Endothelial cell of umbilical vein (primary cell): Measurements from ENCODE around the gene STAB1. TPM values are rescaled to one million over a fixed set of nuclear protein-coding genes. Genes with fewer than 3 reads are reported as not detected.

Experiments used
- BruUV-seq: library from RNA; stranded (reverse); fragments of 400-500 nt; replicated peaks from 2 replicates; lab custom pipeline; 2021; lab: Mats Ljungman, UMichigan
- CTCF ChIA-PET: fragments of 300-600, 350-600 bp; sonication (Branson Sonifier 250); formaldehyde crosslinking; loops from one replicate; lab custom pipeline; 2021; ENCODE audit warnings: antibody characterized with exemption, inconsistent platforms; lab: Charles Lee
- POLR2A ChIA-PET: fragments of 300-600, 350-600 bp; sonication (Branson Sonifier 250); formaldehyde crosslinking; loops from one replicate; lab custom pipeline; 2021; ENCODE audit warnings: antibody characterized with exemption, inconsistent platforms; lab: Charles Lee
- DNase-seq: peaks from one replicate; pipeline ENCODE4 v3.0.0-alpha.2; 2011; ENCODE audit warnings: low read depth, low spot score
- FAIRE-seq: peaks from 2 replicates; lab custom pipeline; 2011; peaks lifted over from hg19 to GRCh38; lab: Jason Lieb, UNC
- H2AFZ ChIP-seq: 2 replicates; pipeline ENCODE4 v1.6.0; 2012; ENCODE audit warnings: low read depth, low read length, control low read depth, inconsistent platforms
- H3K27ac ChIP-seq: 2 replicates; pipeline ENCODE4 v1.5.1; 2011; ENCODE audit warnings: low read depth, mild to moderate bottlenecking, control low read depth, low read length, moderate library complexity; ENCODE audit not compliant: insufficient read depth
- H3K27me3 ChIP-seq, 2 experiments: 2 replicates each; pipeline versions ENCODE4 v1.6.0 to v1.6.1; 2011; ENCODE audit warnings: low read length in 2 of 2, mixed read lengths in 1 of 2; ENCODE audit not compliant: control insufficient read depth in 2 of 2, insufficient read depth in 2 of 2
- H3K36me3 ChIP-seq, 2 experiments: 2 replicates in 1 of 2; 3 replicates in 1 of 2; pipeline ENCODE4 v1.5.1; 2011; ENCODE audit warnings: low read length in 2 of 2, mild to moderate bottlenecking in 1 of 2, moderate library complexity in 1 of 2; ENCODE audit not compliant: control insufficient read depth in 2 of 2, insufficient read depth in 2 of 2; ENCODE audit errors: extremely low read depth in 1 of 2
- H3K4me1 ChIP-seq: 3 replicates; pipeline ENCODE4 v1.5.1; 2011; ENCODE audit warnings: mild to moderate bottlenecking, low read length; ENCODE audit not compliant: control insufficient read depth, insufficient read depth; ENCODE audit errors: extremely low read depth
- H3K4me2 ChIP-seq: 2 replicates; pipeline ENCODE4 v1.6.1; 2011; ENCODE audit warnings: low read length, control low read depth, mixed read lengths; ENCODE audit not compliant: insufficient read depth
- H3K4me3 ChIP-seq, 3 experiments: fragments of 200-600 bp in 1 of 3; sonication (generic), shearing (Covaris generic) in 1 of 3; replicated peaks in 1 of 3; 2 replicates each; pipeline ENCODE4 v1.5.1; 2011 to 2016; ENCODE audit warnings: control low read depth in 3 of 3, low read length in 3 of 3, mild to moderate bottlenecking in 2 of 3, inconsistent platforms in 1 of 3, low read depth in 1 of 3, moderate library complexity in 1 of 3; ENCODE audit not compliant: insufficient read depth in 1 of 3
- H3K79me2 ChIP-seq: 2 replicates; pipeline ENCODE4 v1.6.0; 2012; ENCODE audit warnings: low read length, inconsistent platforms; ENCODE audit not compliant: control insufficient read depth, insufficient read depth
- H3K9ac ChIP-seq: replicated peaks from 2 replicates; pipeline ENCODE3; 2011; ENCODE audit warnings: low read length, control low read depth; ENCODE audit not compliant: insufficient read depth; ENCODE audit errors: extremely low read depth
- H3K9me1 ChIP-seq: replicated peaks from 3 replicates; pipeline ENCODE4 v1.6.0; 2011; ENCODE audit warnings: mild to moderate bottlenecking, low read length; ENCODE audit not compliant: control insufficient read depth, insufficient read depth; ENCODE audit errors: extremely low read depth
- H3K9me3 ChIP-seq: replicated peaks from 2 replicates; pipeline ENCODE4 v1.5.1; 2012; ENCODE audit warnings: low read length, inconsistent platforms; ENCODE audit not compliant: control insufficient read depth, insufficient read depth
- H4K20me1 ChIP-seq: replicated peaks from 2 replicates; pipeline ENCODE3; 2011; ENCODE audit warnings: mild to moderate bottlenecking, low read length; ENCODE audit not compliant: control insufficient read depth, insufficient read depth; ENCODE audit errors: extremely low read depth
- CTCF ChIP-seq, 2 donors: IDR thresholded peaks; 1 replicate in 1 of 2; 2 replicates in 1 of 2; pipeline ENCODE4 v1.5.1; 2011; ENCODE audit warnings: low read length in 2 of 2, mild to moderate bottlenecking in 2 of 2, moderate library complexity in 2 of 2, control low read depth in 1 of 2, inconsistent platforms in 1 of 2, low read depth in 1 of 2; ENCODE audit not compliant: insufficient read depth in 1 of 2; ENCODE audit errors: extremely low read depth in 1 of 2
- EZH2 ChIP-seq: IDR thresholded peaks from 2 replicates; pipeline ENCODE4 v1.6.1; 2012; ENCODE audit warnings: borderline replicate concordance, low read depth, mild to moderate bottlenecking, moderate library complexity, low read length, inconsistent platforms; ENCODE audit not compliant: severe bottlenecking
- FOS ChIP-seq: IDR thresholded peaks from 2 replicates; pipeline ENCODE4 v1.6.1; 2011; ENCODE audit warnings: mild to moderate bottlenecking, low read length, moderate library complexity, borderline replicate concordance; ENCODE audit not compliant: insufficient read depth
- GATA2 ChIP-seq: IDR thresholded peaks from 2 replicates; pipeline ENCODE4 v1.7.0; 2011; ENCODE audit warnings: low read depth, mild to moderate bottlenecking, moderate library complexity, mixed read lengths, low read length; ENCODE audit not compliant: insufficient read length, insufficient read depth
- JUN ChIP-seq: IDR thresholded peaks from 2 replicates; pipeline ENCODE4 v1.6.1; 2011; ENCODE audit warnings: borderline replicate concordance, low read depth; ENCODE audit not compliant: insufficient read length, insufficient read depth
- MAX ChIP-seq: IDR thresholded peaks from 2 replicates; pipeline ENCODE4 v1.6.1; 2011; ENCODE audit not compliant: insufficient read depth, insufficient read length
- MYC ChIP-seq: IDR thresholded peaks from one replicate; pipeline ENCODE4 v1.6.1; 2011; ENCODE audit warnings: mild to moderate bottlenecking, low read depth, low read length
- POLR2A ChIP-seq: IDR thresholded peaks from 2 replicates; pipeline ENCODE4 v1.6.1; 2012; ENCODE audit warnings: low read depth, mild to moderate bottlenecking, control low read depth, low read length
- POLR2AphosphoS5 ChIP-seq: IDR thresholded peaks from 2 replicates; pipeline ENCODE4 v1.6.1; 2012; ENCODE audit warnings: low read depth, mild to moderate bottlenecking, control low read depth, low read length, moderate library complexity; ENCODE audit not compliant: insufficient read depth
- dilution Hi-C: fragments of 300-500 bp; cut with MboI; formaldehyde crosslinking; loops from one replicate; pipeline ENCODE4 v1.15.0; 2019; ENCODE audit warnings: low sequenced_read_pairs; ENCODE audit not compliant: extremely low pct_ligation_motif_present
- intact Hi-C: fragments of 100-400 bp; cut with micrococcal nuclease; formaldehyde crosslinking; loops from one replicate; pipeline ENCODE4 v1.10.0; 2022
- polyA plus RNA-seq, 4 experiments: library from polyadenylated mRNA; depleted of rRNA in 3 of 4; stranded (reverse) in 3 of 4; unstranded in 1 of 4; fragments of >200 nt; gene quantifications; 2 replicates each; pipeline versions ENCODE4 v1.2.1 to v1.2.3, GENCODE V29; 2011 to 2012; ENCODE audit warnings: missing spikeins in 1 of 4
- total RNA-seq: library from RNA; stranded (reverse); gene quantifications from 2 replicates; pipeline ENCODE4 v1.2.3, GENCODE V29; 2021

Gene STAB1
- total and polyA plus RNA-seq, 2 donors (not counting 3 experiments of a cell fraction or from before 2014, with no cell fraction given) = 369 TPM

GRCh38 chr3:52536369-52537164 is 41.4 kb downstream of the STAB1 start, which contains the start of gene UQCC5:
TSS of gene UQCC5 (plus strand) at chr3:52536605. CDS start at chr3:52536756, 151 bp downstream.
- BruUV-seq = TSS peak; percentile 62
- H4K20me1 ChIP-seq = no peaks in the 10 kb centered on the region
- no peaks in the 10 kb centered on the region for H3K27me3 ChIP-seq
- peak; percentile 100 for DNase-seq
- peak; percentile 99 for FAIRE-seq
- H3K9ac ChIP-seq = peak within 1 kb of the TSS; percentile 80
- peak; percentile 98 for TF ChIP-seq POLR2AphosphoS5
- TF ChIP-seq EZH2 = no peak
- peak; percentile 29 for TF ChIP-seq MYC
- TF ChIP-seq MAX = peak; percentile 86
- TF ChIP-seq JUN = no peak
- peak; percentile 99 for TF ChIP-seq POLR2A
- peak in 1 of 2 donors; percentile 4 for TF ChIP-seq CTCF (IDR thresholded peaks at IDR 0.05; ENCODE audit: extremely low read depth in 1 of 2, insufficient read depth in 1 of 2, low read depth in 1 of 2, low read length in 2 of 2)
- TF ChIP-seq FOS = no peak
- no peak for TF ChIP-seq GATA2
- H3K9me1 ChIP-seq = no peaks in the 10 kb centered on the region
- no peak within 1 kb of the TSS for H2AFZ ChIP-seq
- peak within 1 kb of the TSS; percentile 57 for H3K27ac ChIP-seq
- CTCF ChIA-PET = interaction anchor here (0.7 to 1.6 kb wide), 5 partner anchors 10 to 65 kb away, joined by 3 to 6 read pairs (median 6); partner anchors contain the start of gene STAB1
- peaks cover 0 to 4% of the 10 kb centered on the region in 2 experiments for H3K36me3 ChIP-seq
- dilution Hi-C loops (no loop called here), intact Hi-C loops (loop anchor here (1.0 kb wide), 1 partner anchor 41 kb away; the partner anchor contains the start of gene STAB1)
- no peaks in the 10 kb centered on the region for H3K9me3 ChIP-seq
- peaks cover 49% of the 10 kb centered on the region for H3K79me2 ChIP-seq
- POLR2A ChIA-PET = interaction anchor here (0.9 to 1.7 kb wide), 3 partner anchors 31 to 46 kb away, joined by 3 to 7 read pairs (median 7); partner anchors contain the start of gene STAB1
- peak within 1 kb of the TSS; percentile 37 to 74 (median 48) for H3K4me3 ChIP-seq
- H3K4me2 ChIP-seq = peak within 1 kb of the TSS; percentile 69
- peaks cover 45% of the 10 kb centered on the region for H3K4me1 ChIP-seq
